BJ (cell line): ENCODE measurements around the gene TOGARAM1. TPM values are rescaled to one million over a fixed set of nuclear protein-coding genes. Genes with fewer than 3 reads are reported as not detected.

Source experiments
- CTCF ChIA-PET: fragments of 350-600 bp; formaldehyde crosslinking; extraction: SDS; loops from one replicate; lab custom pipeline; 2021; ENCODE audit warnings: antibody characterized with exemption, inconsistent platforms; lab: Yijun Ruan, JAX
- POLR2A ChIA-PET: fragments of 300-600 bp; sonication (Branson Sonifier 250); formaldehyde crosslinking; extraction: SDS; loops from one replicate; lab custom pipeline; 2021; ENCODE audit warnings: antibody characterized with exemption; lab: Charles Lee
- DNase-seq: peaks from one replicate; pipeline ENCODE4 v3.0.0-alpha.2; 2011; ENCODE audit warnings: low read depth
- H3K27me3 ChIP-seq: 2 replicates; pipeline ENCODE4 v1.6.0; 2011; ENCODE audit warnings: low read length; ENCODE audit not compliant: control insufficient read depth, insufficient read depth
- H3K36me3 ChIP-seq: 2 replicates; pipeline ENCODE4 v1.5.1; 2011; ENCODE audit warnings: low read length; ENCODE audit not compliant: control insufficient read depth, insufficient read depth
- H3K4me3 ChIP-seq: 2 replicates; pipeline ENCODE4 v1.5.1; 2011; ENCODE audit warnings: low read depth, mild to moderate bottlenecking, control low read depth, low read length
- CTCF ChIP-seq: IDR thresholded peaks from 2 replicates; pipeline ENCODE4 v1.5.1; 2011; ENCODE audit warnings: low read depth, mild to moderate bottlenecking, control low read depth, inconsistent platforms, low read length, moderate library complexity; ENCODE audit not compliant: insufficient read depth
- polyA plus RNA-seq: library from polyadenylated mRNA; depleted of rRNA; stranded (reverse); fragments of >200 nt; gene quantifications from 2 replicates; pipeline ENCODE4 v1.2.3, GENCODE V29; 2011

TOGARAM1 gene
- polyA plus RNA-seq, 1 experiment: 5.4 TPM

- ChIA-PET POLR2A (no interaction called here), CTCF (no interaction called here)
- Histone ChIP-seq H3K27me3 (no peaks in the 10 kb centered on the region), H3K36me3 (peaks cover 1% of the 10 kb centered on the region; the same call in 1 of the 2 replicates), H3K4me3 (no peak overlapping the region)
- no peak for TF ChIP-seq CTCF
- no peak for DNase-seq
Observed at GRCh38 chr14:45028107-45028626, 66.2 kb downstream of the TOGARAM1 start.

- ChIA-PET POLR2A (no interaction called here), CTCF (no interaction called here)
- peaks cover 1% of the 10 kb centered on the region for H3K36me3 ChIP-seq
- DNase-seq: no peak
- no peak for TF ChIP-seq CTCF
- no peak overlapping the region for H3K4me3 ChIP-seq
- H3K27me3 ChIP-seq: no peaks in the 10 kb centered on the region
Observed at GRCh38 chr14:45034730-45035129, 72.7 kb downstream of the TOGARAM1 start.

- ChIA-PET CTCF (no interaction called here), POLR2A (no interaction called here)
- TF ChIP-seq CTCF: no peak
- no peak for DNase-seq
- peaks cover 1% of the 10 kb centered on the region; the same call in 1 of the 2 replicates for H3K36me3 ChIP-seq
- no peak overlapping the region for H3K4me3 ChIP-seq
- H3K27me3 ChIP-seq: no peaks in the 10 kb centered on the region
Observed at GRCh38 chr14:45038256-45038655, 76.3 kb downstream of the TOGARAM1 start.

GRCh38 chr14:45038865-45039264 is 76.9 kb downstream of the TOGARAM1 start:
- no peak for DNase-seq
- Histone ChIP-seq H3K36me3 (peaks cover 1% of the 10 kb centered on the region; the same call in 1 of the 2 replicates), H3K4me3 (no peak overlapping the region), H3K27me3 (no peaks in the 10 kb centered on the region)
- ChIA-PET POLR2A (no interaction called here), CTCF (no interaction called here)
- no peak for TF ChIP-seq CTCF

- TF ChIP-seq CTCF: no peak
- H3K36me3 ChIP-seq: peaks cover 1% of the 10 kb centered on the region; the same call in 1 of the 2 replicates
- POLR2A ChIA-PET: no interaction called here
Observed at GRCh38 chr14:45039390-45039789, 77.4 kb downstream of the TOGARAM1 start.

More at GRCh38 chr14:45039390-45039789, 77.4 kb downstream of the TOGARAM1 start:
- Histone ChIP-seq H3K27me3 (no peaks in the 10 kb centered on the region), H3K4me3 (no peak overlapping the region)
- no peak for DNase-seq
- CTCF ChIA-PET: no interaction called here
